GM12874 (cell line): Measurements from ENCODE around the gene OSTF1.

Experiments
- CTCF ChIP-seq: IDR thresholded peaks from 2 replicates; pipeline ENCODE4 v1.5.1; 2011; ENCODE audit warnings: low read depth, mild to moderate bottlenecking, control low read depth, low read length, moderate library complexity; ENCODE audit not compliant: insufficient read depth

The OSTF1 gene

GRCh38 chr9:75148561-75148960 is 60.2 kb downstream of the OSTF1 start:
- no peak for TF ChIP-seq CTCF

GRCh38 chr9:75149841-75150241 is 61.5 kb downstream of the OSTF1 start:
- no peak for TF ChIP-seq CTCF

DNA sequence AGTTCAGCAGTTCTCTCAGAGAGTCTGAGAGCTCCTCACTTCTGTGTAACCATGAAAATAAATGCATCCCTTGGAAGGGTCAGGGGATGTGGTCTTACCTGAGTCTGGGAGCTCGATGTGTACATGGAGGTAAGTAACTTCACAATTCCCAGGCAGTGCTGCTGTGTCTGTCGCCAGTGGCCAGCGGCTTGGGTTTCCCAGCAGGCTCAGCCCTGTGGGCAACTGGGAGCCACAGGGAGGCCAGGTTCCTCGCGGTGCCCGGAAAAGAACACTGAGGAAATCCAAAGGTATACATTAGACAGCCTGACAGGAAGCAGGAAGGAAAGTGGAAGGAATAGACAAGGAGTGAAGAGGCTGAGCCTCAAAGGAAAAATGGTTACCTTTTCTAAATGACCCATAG is 62.2 kb downstream of the OSTF1 start:
- TF ChIP-seq CTCF: no peak

- no peak for TF ChIP-seq CTCF
These were observed 64.1 kb downstream of the OSTF1 start for GRCh38 chr9:75152416-75152815.

DNA sequence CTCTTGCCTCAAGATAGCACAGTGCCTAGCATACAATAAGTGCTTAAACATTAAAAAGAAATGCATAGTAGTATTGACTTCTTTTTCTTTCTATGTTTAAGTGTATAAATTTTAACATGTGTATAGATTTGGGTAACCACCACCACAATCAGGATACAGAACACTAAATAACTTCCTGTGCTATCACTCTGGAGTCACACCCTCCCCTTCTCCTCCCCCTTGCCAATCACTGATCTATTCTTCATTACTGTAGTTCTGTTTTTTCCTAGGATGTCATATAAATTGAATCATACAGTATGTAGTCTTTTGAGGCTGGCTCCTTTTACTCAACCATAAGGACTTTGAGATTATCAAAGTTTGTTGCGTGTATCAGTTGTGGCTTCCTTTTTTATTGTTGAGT is 68.5 kb downstream of the OSTF1 start:
- no peak for TF ChIP-seq CTCF

DNA sequence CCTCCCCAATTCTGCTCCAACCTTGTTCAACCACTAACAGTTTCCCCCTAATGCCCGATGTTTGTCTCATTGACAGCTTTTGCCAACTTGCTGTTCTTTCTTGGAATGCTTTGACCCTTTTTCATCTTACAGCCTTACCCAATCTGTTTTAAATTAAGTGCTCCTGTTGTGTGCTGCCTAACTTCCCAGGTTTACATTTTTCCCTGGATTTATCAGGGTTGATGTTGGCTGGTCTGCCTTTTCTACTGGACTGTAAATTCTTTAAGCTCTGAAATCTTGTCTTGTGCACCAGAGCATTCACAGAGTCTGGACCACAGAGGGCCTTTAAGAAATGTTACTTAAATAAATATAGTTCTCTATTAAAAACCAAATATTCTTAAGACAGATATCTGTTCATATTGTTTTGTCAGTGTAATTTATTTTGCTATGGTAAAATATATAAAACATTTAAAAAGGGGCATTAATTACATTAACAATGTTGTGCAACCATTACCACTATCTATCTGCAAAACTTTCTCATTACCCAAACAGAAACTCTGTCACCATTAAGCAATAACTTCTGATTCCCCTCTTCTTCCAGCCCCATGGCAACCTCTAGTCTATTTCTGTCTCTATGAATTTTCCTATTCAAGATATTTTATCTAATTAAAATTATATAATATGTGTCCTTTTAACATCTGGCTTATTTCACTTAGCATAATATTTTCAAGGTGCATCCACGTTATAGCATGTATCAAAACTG is 73.0 kb downstream of the OSTF1 start:
- no peak for TF ChIP-seq CTCF

DNA sequence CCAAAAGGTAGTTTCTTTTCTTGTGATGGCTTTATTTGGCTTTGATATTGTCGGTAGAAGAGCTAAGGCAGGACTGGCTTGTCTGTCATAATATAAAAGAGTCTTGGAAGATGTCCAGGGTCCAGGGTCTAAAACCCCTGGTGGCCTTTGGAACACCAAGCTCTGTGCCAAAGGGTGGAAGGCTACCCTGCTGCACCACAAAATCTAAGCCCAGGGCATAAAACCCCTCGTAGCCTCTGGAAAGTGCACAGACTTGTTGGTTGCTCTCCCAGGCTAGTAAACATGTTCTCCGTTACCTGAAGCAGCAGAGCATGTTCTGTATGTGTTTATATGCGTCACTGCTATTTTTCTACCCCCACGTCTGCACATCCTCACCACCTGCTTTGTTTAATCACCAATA is 75.5 kb downstream of the OSTF1 start:
- TF ChIP-seq CTCF: no peak
